Calu3 (cell line): ENCODE results near the gene PARVG. TPM values are rescaled to one million over a fixed set of nuclear protein-coding genes. Genes with fewer than 3 reads are reported as not detected.

ENCODE experiments used
- BruUV-seq: library from RNA; stranded (reverse); fragments of 400-500 nt; replicated peaks from 2 replicates; lab custom pipeline; 2021; lab: Mats Ljungman, UMichigan
- CTCF ChIA-PET: fragments of 300-600 bp; sonication (Branson Sonifier 250); formaldehyde crosslinking; loops from one replicate; lab custom pipeline; 2022; ENCODE audit warnings: antibody characterized with exemption; lab: Charles Lee
- DNase-seq: peaks from one replicate; pipeline ENCODE4 v3.0.0; 2022
- H3K27ac Mint-ChIP-seq: one replicate; pipeline ENCODE4 v1.8.0; 2022; ENCODE audit warnings: mixed read lengths; ENCODE audit not compliant: unreplicated experiment
- H3K27me3 Mint-ChIP-seq: one replicate; pipeline ENCODE4 v1.8.0; 2022; ENCODE audit warnings: mixed read lengths; ENCODE audit not compliant: unreplicated experiment
- H3K36me3 Mint-ChIP-seq: one replicate; pipeline ENCODE4 v1.8.0; 2022; ENCODE audit warnings: mild to moderate bottlenecking, moderate library complexity, mixed read lengths; ENCODE audit not compliant: insufficient read depth, unreplicated experiment
- H3K4me1 Mint-ChIP-seq: one replicate; pipeline ENCODE4 v1.8.0; 2022; ENCODE audit warnings: mild to moderate bottlenecking, low read depth, mixed read lengths; ENCODE audit not compliant: unreplicated experiment
- H3K4me3 Mint-ChIP-seq: one replicate; pipeline ENCODE4 v1.8.0; 2022; ENCODE audit warnings: mild to moderate bottlenecking, low read depth, moderate library complexity, mixed read lengths; ENCODE audit not compliant: unreplicated experiment
- H3K9me3 Mint-ChIP-seq: one replicate; pipeline ENCODE4 v1.8.0; 2022; ENCODE audit warnings: low read depth, mixed read lengths; ENCODE audit not compliant: unreplicated experiment
- intact Hi-C: fragments of 100-400 bp; cut with micrococcal nuclease; formaldehyde crosslinking; loops from one replicate; pipeline ENCODE4 v1.10.0; 2022; ENCODE audit not compliant: unreplicated experiment
- total RNA-seq: library from RNA; stranded (reverse); gene quantifications from 2 replicates; pipeline ENCODE4 v1.2.3, GENCODE V29; 2022
- TF ChIP-seq, protein P1 (sequence below): fragments of 200-600 bp; IDR thresholded peaks from one replicate; pipeline ENCODE4 v1.8.0; 2022; ENCODE audit warnings: antibody characterized with exemption; ENCODE audit not compliant: unreplicated experiment

PARVG gene
- total RNA-seq, 1 experiment from 2014 or later = not detected

GRCh38 chr22:44206330-44206645 lies 25.6 kb downstream of the PARVG start:
- intact Hi-C loops = no loop called here
- H3K9me3 Mint-ChIP-seq = peaks cover 3% of the 10 kb centered on the region
- no peak overlapping the region for H3K27ac Mint-ChIP-seq
- TF ChIP-seq, protein P1, sequence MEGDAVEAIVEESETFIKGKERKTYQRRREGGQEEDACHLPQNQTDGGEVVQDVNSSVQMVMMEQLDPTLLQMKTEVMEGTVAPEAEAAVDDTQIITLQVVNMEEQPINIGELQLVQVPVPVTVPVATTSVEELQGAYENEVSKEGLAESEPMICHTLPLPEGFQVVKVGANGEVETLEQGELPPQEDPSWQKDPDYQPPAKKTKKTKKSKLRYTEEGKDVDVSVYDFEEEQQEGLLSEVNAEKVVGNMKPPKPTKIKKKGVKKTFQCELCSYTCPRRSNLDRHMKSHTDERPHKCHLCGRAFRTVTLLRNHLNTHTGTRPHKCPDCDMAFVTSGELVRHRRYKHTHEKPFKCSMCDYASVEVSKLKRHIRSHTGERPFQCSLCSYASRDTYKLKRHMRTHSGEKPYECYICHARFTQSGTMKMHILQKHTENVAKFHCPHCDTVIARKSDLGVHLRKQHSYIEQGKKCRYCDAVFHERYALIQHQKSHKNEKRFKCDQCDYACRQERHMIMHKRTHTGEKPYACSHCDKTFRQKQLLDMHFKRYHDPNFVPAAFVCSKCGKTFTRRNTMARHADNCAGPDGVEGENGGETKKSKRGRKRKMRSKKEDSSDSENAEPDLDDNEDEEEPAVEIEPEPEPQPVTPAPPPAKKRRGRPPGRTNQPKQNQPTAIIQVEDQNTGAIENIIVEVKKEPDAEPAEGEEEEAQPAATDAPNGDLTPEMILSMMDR = no peak
- H3K36me3 Mint-ChIP-seq = peaks cover 4% of the 10 kb centered on the region
- no TSS peak for BruUV-seq
- H3K4me3 Mint-ChIP-seq = no peak overlapping the region
- no peak for DNase-seq
- CTCF ChIA-PET = no interaction called here
- peaks cover 100% of the 10 kb centered on the region for H3K27me3 Mint-ChIP-seq
- H3K4me1 Mint-ChIP-seq = no peaks in the 10 kb centered on the region

DNA sequence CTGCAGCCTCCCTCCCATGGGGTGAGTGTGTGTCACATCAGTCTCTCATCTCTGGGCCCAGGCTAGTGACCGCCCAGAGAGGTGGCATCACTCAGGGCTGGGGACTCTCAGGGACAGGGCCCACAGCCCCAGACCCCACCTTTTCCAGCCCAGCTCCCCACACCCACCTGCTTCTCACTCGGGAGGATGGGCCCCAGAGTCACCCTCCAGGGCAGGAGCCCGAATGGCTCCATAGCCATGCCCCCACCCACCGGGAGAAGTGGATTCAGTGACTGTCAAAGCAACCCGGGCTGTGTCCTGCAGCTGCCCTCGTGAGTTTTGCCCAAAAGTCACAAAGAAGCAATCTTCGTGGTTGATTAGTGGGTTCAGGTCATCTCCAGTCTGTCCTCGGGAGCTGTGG lies 26.0 kb downstream of the PARVG start:
- Mint-ChIP-seq H3K4me3 (no peak overlapping the region), H3K9me3 (peaks cover 3% of the 10 kb centered on the region), H3K27me3 (peaks cover 100% of the 10 kb centered on the region), H3K36me3 (peaks cover 4% of the 10 kb centered on the region), H3K27ac (no peak overlapping the region), H3K4me1 (no peaks in the 10 kb centered on the region)
- TF ChIP-seq, protein P1 = no peak
- CTCF ChIA-PET = no interaction called here
- BruUV-seq = no TSS peak
- no peak for DNase-seq
- intact Hi-C loops = no loop called here

DNA sequence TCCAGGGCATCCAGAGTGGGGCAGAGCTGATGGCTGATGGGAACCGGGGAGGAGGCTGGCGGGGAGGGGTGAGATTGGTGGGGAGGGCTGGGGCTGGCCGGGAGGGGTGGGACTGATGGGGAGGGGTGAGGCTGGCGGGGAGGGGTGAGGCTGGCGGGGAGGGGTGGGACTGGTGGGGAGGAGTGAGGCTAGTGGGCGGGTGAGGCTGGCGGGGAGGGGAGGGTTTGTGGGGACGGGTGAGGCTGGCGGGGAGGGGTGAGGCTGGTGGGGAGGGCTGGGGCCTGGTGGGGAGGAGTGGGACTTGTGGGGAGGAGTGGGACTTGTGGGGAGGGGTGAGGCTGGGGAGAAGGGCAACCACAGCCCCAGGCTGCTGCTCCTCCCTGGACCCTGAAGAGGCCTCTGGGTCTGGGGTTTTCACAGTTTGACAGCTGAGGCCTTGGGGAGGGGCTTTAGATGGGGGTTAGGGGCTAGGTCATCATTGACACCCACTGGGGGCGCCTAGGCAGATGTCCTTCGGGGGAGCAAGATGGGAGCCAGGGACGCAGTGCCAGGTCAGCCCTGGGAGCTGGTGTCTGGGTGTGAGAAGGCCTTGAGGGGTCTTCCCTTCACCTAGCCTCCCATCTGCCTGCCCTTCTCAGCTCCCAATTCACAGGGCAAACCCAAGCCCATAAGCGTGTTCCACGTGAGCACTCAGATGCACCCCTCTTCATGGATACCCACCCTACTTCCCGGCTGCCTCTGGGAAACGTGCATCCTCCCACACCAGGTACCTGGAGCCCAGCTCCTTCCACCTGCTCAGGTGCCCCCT lies 26.7 kb downstream of the PARVG start:
- BruUV-seq = no TSS peak
- H3K4me3 Mint-ChIP-seq = no peak overlapping the region
- peaks cover 4% of the 10 kb centered on the region for H3K36me3 Mint-ChIP-seq
- intact Hi-C loops = no loop called here
- H3K4me1 Mint-ChIP-seq = no peaks in the 10 kb centered on the region
- TF ChIP-seq, protein P1 = no peak
- peaks cover 100% of the 10 kb centered on the region for H3K27me3 Mint-ChIP-seq
- no peak for DNase-seq
- CTCF ChIA-PET = interaction anchor here (0.5 kb wide), 1 partner anchor 541 kb away, joined by 4 read pairs; no protein-coding TSS in a partner anchor
- H3K27ac Mint-ChIP-seq = no peak overlapping the region
- peaks cover 3% of the 10 kb centered on the region for H3K9me3 Mint-ChIP-seq

- Mint-ChIP-seq H3K4me3 (no peak overlapping the region), H3K27ac (no peak overlapping the region), H3K9me3 (peaks cover 3% of the 10 kb centered on the region), H3K4me1 (no peaks in the 10 kb centered on the region), H3K27me3 (peaks cover 95% of the 10 kb centered on the region), H3K36me3 (peaks cover 4% of the 10 kb centered on the region)
- TF ChIP-seq, protein P1 = no peak
- no peak for DNase-seq
- intact Hi-C loops = no loop called here
- CTCF ChIA-PET = no interaction called here
- BruUV-seq = no TSS peak
Measured at GRCh38 chr22:44207981-44208317, 27.2 kb downstream of the PARVG start.
